Glomerular visceral epithelial cell (primary cell): ENCODE measurements around the gene SIRPB1.
A peak's percentile ranks its signal among the peaks of the same experiment; 100 is the strongest.
"Not testable (repeated sequence)": the region's sequence is repeated elsewhere in the genome, so short reads cannot be mapped to it uniquely, and the experiment has no call there.

Source experiments
- DNase-seq: peaks from one replicate; pipeline ENCODE4 v3.0.0-alpha.2; 2016; ENCODE audit errors: extremely low spot score

SIRPB1 gene

GRCh38 chr20:1600736-1601135 lies 19.1 kb downstream of the SIRPB1 start:
- no peak for DNase-seq

GRCh38 chr20:1595333-1595732 lies 24.5 kb downstream of the SIRPB1 start:
- no peak for DNase-seq

- DNase-seq, result no peak
Measured at GRCh38 chr20:1588533-1589460, 31.0 kb downstream of the SIRPB1 start.

- DNase-seq, result no peak
Measured at GRCh38 chr20:1587781-1588532, 31.9 kb downstream of the SIRPB1 start.

GRCh38 chr20:1579488-1579887 lies 40.3 kb downstream of the SIRPB1 start:
- DNase-seq, result no peak

GRCh38 chr20:1577906-1578305 lies 41.9 kb downstream of the SIRPB1 start:
- peak; percentile 0 for DNase-seq

GRCh38 chr20:1577313-1577712 lies 42.5 kb downstream of the SIRPB1 start:
- DNase-seq, result not testable (repeated sequence)

GRCh38 chr20:1576641-1577040 lies 43.2 kb downstream of the SIRPB1 start:
- DNase-seq, result peak; percentile 0

GRCh38 chr20:1576003-1576402 lies 43.8 kb downstream of the SIRPB1 start:
- peak; percentile 5 for DNase-seq

- DNase-seq, result peak; percentile 0
Measured at GRCh38 chr20:1571583-1571982, 48.2 kb downstream of the SIRPB1 start.
